Measurements from ENCODE around the gene RBM7.
A peak's percentile ranks its signal among the peaks of the same experiment; 100 is the strongest.

RBM7 gene

DNA sequence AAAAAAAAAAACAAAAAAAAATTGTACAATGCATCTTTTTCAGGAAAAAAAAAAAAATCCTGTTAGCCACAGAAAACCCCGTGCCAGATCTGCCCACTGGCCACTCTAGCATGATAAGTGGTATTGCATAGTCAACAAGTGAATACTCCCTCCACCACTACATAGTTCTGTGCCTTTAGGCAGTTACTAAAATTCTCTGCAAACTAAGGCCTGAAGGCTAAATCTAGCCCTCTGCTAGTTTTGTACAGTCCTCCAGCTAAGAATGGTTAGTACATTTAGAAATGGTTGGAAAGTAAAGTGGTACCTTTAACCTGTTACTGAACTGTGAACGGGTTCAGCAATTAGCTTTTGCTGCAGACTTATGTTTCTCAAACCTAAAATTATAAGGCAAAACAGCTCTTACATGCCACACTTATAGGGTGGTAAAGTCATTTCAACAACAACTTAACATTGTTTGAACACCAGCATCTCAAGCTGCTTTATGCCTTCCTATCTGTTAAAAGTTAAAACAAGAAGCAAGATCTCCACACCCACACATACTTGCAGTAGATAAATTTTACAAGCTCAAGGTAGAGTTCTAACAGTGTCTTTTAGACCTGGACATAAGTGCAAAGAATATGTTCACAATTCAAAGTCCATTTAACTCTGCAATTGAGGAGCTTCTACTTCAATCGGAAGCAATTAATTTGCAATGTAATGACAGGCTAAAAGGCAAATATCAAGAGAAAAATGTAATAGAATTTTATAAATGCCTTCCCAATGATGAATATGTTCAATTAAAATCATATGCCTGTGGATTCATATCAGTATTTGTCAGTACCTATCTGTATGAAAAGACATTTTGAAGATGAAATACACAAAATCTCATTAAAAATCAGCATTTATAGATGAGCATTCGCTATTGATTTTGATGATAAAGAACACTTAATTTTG is 7.5 kb upstream of the RBM7 start:
- H3K4me3 ChIP-seq: no peak overlapping the region
- no peak overlapping the region for H3K27ac ChIP-seq

DNA sequence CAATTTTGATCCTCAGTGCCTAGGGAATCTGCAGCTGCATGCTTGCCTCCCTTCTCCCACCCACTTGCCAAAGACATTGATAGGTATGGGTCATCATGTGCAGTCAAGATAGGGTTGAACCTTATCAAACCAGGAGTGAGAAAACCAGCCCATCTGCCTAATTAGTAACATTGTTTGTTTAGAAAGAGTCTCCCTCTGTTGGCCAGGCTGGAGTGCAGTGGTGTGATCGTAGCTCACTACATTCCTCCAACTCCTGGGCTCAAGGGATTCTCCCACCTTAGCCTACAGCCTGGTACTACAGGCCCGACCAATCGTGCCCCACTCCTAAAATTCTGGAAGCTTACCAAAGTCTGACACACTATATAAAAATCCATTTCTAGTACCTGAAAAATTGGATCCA is 4.7 kb upstream of the RBM7 start:
- Histone ChIP-seq H3K4me3 (no peak overlapping the region), H3K27ac (no peak overlapping the region)

DNA sequence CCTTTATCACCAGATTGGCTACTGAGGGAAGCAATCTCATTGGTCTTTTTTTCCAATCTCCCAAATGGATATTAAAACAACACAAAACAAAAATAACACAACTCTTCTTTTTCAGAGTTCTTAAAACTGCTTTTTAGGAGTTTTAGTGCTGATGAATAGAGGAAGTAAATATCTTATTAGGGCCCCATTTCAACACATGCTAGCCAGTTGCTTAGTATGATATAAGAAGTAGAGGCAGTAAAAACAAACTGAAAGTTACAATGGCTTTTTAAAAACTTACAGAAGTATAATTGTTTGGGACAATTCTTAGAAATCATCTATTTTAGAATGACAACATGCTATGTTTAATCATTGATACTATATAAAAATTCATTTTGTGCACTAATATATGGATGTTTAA is 3.5 kb upstream of the RBM7 start:
- H3K4me3 ChIP-seq: no peak overlapping the region
- H3K27ac ChIP-seq: no peak overlapping the region

DNA sequence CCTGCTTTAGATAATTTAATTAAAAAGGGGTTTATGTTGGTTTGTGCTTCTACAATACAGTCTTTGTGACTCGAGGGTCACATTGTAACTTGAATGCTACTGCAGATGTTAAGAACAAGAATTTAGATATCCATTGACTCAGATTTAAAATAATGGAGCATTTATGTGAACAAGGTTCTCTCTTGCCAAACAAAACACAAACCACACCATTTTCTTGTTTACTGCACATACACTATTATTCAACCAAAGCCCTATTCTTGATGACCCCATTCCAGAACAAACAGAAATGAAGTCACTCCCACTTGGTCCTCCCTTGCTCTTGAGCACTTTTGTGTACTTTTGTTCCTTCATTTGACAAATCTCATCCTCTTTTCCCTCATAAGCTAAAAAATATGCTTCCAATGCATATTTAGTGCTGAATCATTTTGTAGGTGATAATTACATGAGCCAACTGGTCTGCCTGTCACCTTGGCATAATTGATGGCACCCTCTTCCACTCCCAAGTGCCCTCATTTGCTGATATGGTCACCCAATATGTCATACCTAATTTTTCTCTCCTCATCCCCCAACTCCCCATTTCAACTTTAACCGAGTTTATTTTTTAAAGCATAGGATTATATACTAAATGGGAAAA is 3.0 kb upstream of the RBM7 start:
- Histone ChIP-seq H3K4me3 (no peak overlapping the region), H3K27ac (no peak overlapping the region)

DNA sequence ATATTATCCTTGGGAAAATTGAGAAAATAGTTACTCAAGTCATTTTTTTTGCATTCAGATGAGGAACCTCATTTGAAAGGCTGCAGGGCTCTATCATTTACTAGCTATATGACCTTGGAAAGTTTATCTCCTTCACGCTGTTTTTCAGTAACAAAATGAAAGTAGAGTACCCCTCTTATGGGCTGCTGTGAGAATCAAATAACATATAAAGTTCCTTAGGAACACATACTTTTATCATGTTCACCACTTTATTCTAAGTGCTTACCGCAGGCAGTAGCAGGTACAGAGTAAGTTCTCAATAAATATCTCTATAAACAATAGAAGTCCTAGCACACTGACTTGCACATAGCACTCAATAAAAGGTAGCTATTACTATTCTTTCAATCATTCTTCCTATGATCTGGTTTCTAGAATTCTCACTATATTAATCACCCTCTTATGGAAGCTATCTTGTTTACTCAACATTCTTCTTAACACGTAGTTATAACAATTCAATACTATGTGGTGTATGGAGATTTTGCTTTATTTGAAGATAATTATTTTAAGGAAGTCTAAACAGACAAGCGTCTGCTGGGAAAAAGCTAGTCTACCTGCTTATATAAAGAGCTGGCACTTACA is 2.1 kb upstream of the RBM7 start:
- peak overlapping the region in 3 of 21 experiments; percentile 26 to 99 (median 98) for H3K27ac ChIP-seq
- no peak overlapping the region for H3K4me3 ChIP-seq

DNA sequence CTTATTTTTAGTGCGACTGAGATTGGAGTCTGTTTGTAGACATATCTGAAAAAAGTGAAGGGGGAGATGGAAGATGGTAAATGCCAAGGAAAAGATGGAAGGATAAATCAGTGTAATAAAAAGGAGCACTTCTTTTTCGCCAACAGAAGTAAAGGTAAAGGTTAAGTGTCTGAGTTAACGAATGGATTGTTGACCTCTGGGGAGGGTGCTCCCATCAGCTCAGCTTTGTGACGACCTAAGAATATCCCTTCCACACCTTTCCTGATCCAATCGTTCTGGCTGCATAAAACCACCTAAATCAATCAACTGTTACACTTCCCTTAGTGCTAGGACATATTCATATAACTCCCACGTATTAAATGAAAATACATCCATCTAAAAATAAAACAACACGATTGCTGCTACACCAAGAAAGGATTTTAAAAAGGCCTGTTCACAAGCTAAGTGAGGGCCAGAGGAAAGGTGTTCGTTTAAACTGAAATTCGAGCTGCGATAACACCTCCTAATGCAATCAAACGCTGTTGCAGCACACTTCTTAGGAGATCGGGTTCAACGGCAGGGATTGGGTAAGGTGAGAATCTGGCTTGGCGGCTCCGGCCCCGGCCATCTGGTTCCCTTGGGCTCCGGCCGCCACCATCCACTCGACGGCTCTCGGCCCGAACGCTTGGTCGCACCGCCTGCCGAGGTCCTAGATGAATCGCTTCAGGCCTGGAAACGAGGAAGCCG is 813 bp upstream of the RBM7 start:
- Histone ChIP-seq H3K27ac (peak overlapping the region; percentile 92 to 99 (median 99)), H3K4me3 (peak overlapping the region; percentile 61 to 94 (median 77))

DNA sequence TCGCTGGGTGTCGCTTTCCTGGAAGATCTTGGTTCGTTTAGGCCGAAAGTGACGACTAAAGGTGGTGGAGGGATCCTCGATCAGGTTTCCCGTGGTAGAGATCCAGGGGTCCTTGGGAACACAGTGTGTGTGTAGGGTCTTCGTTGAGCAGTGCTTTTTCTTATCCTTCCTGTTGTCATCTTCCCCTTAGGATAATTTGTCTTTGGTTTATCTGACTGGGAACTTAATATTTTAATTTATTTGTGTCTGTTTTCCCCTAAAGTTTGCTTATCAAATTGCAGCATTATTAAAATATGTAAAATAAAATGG is 403 bp downstream of the RBM7 start:
- peak overlapping the region; percentile 61 to 94 (median 77) for H3K4me3 ChIP-seq
- H3K27ac ChIP-seq: peak overlapping the region; percentile 85 to 99 (median 99)

DNA sequence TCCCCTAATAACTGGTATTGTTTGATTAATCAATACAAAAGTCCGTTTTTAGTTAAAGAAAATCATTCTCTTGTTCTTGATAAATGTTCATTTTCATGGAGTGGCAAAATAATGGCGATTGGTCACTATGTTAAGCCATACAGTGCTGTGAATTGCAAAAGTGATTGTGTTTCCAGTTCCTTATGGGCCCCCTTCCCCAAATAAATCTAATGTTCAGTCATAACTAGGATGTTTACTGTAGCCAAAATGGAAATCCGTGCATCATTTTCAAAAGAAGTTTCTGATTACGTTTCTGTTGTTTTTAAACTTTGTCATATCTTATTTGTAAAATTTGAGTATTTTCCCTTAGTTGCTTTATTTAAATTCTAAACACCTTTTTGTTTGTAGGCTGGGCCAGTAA is 845 bp downstream of the RBM7 start:
- H3K27ac ChIP-seq: peak overlapping the region in 20 of 21 experiments; percentile 94 to 99 (median 99)

DNA sequence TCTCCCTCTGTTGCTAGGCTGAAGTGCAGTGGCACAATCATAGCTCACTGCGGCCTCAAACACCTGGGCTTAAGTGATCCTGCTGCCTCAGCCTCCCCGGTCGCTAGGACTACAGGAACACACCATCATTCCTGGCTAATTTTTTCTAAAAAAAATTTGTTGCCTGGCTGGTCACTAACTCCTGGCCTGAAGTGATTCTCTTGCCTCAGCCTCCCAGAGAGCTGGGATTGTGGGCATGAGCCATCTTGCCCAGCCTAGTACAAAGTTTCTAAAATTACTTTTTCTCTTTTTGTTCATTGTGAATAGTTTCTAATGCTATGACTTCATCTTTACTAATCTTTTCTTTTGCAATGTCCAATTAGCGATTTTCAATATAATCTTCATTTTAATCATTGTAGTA is 12.5 kb downstream of the RBM7 start:
- Histone ChIP-seq H3K4me3 (no peak overlapping the region), H3K27ac (no peak overlapping the region)

More for the DNA sequence above, 845 bp downstream of the RBM7 start:
- peak overlapping the region; percentile 61 to 94 (median 77) for H3K4me3 ChIP-seq

DNA sequence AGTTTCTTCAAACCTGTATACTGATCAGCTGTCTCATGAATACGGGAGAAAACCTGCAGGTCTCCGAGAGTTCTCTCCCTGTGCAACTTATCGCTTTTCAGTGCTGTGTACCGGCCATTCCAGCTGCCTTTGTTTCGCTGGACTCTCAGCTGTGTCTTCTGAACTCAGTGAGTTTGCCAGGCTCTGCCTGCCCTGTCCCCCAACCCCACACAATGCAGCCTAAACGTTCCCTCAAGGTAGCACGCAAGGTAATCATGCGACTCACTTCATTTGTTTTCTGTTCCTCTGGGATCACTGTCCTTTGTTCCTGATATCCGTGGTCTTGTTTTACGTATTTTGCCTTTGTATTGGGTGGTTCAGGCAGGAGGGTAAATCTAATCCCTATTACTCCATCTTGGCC is 13.5 kb downstream of the RBM7 start:
- no peak overlapping the region for H3K4me3 ChIP-seq

DNA sequence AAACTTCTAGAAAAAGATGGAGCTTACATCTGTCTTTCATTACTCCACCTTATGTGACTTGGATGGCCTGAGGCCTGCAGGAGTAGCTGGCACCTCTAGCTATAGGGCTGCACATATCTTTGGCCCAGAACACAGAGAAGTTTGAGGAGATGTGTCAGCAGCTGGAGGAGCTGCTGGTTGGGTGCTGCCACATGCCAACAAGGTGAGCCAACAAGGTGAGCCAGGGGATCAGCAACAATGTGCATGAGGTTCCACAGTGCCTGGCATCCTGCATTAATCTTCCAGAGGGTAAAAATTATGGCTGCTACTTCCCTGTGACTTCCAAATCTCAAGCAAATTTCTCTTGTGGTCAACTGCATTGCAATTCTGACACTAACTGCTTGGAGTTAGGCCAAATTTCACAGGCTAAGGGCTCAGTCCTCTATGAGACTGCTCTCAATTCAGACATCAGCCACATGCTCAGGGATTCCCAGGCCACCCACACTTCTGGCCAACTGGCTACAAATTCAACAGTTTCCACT is 16.0 kb downstream of the RBM7 start:
- no peak overlapping the region for H3K4me3 ChIP-seq
- no peak overlapping the region for H3K27ac ChIP-seq

More for the DNA sequence above, 13.5 kb downstream of the RBM7 start:
- H3K27ac ChIP-seq: no peak overlapping the region

DNA sequence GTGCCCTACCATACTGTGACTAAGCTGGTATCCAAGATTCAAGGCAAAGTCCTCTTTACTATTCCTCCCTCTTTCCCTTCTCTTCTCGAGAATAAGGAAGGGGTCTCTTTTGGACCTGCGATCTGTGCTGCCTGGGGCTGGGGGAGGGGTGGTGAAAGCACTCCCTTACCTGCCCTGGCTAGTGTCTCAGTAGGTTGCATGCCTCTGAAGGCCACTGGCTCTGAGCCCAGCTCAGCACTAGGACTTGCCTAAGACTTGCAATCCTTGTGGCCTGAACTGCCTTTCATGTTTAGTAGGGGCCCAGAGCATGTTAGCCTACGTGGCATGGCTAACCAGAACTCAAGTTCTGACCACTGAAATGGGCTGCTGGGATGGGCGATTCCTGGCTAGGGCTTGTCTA is 25.8 kb downstream of the RBM7 start:
- H3K4me3 ChIP-seq: no peak overlapping the region
- H3K27ac ChIP-seq: no peak overlapping the region

DNA sequence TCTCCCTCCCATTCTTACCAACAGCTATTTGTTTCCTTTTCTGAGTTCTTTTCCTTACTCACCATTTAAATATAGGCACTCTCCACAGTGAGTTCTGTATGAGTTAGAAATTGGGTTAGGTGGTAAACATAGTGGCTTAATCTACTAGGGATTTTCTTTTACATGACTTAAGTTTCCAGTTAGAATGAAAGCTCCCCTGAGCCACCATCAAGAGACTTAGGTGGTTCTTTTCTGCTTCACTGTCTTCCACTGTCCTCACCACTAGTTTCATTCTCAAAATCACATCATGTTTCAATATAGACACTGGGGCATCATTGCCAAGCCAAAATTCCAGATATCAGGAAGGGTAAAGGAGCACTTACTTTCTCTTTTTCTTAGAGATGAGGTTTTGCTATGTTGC is 29.8 kb downstream of the RBM7 start:
- H3K27ac ChIP-seq: peak overlapping the region in 1 of 21 experiments; percentile 33
- no peak overlapping the region for H3K4me3 ChIP-seq

DNA sequence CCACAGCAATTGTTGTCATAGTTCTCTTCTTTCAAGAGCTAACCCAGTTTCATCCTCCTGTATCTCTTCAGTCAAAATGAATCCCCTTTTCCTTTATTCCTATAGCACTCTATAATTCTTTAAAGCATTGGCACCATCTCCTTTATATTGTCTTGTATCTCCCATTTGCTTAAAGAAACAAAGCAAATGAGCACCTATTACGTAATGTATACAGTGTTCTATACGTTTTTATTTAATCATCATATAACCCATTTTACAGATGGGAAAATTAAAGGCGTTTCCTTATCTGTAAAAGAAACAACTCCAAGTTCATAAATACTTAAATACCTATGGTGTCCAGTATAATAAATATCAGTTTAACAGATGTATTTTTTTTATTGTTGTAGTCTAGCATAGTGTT is 32.4 kb downstream of the RBM7 start:
- H3K27ac ChIP-seq: no peak overlapping the region
- no peak overlapping the region for H3K4me3 ChIP-seq

DNA sequence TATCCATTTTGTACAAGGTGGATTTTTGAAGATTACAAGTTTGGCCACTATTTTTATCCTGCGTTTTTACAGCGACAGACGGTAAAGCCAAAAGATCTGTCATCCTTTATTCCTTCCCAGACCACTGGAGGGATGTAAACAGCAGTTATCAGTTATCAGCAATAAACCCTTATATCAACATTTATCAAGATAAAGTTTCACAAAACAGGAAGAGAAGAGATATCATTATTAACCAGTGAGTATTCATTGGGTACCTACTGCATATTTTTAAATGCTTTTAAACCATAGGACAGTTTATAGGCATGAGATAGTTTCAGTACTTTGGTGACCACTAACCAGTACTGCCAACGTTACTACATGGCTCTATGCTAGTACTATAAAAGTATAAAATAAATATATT is 32.9 kb downstream of the RBM7 start:
- no peak overlapping the region for H3K4me3 ChIP-seq

DNA sequence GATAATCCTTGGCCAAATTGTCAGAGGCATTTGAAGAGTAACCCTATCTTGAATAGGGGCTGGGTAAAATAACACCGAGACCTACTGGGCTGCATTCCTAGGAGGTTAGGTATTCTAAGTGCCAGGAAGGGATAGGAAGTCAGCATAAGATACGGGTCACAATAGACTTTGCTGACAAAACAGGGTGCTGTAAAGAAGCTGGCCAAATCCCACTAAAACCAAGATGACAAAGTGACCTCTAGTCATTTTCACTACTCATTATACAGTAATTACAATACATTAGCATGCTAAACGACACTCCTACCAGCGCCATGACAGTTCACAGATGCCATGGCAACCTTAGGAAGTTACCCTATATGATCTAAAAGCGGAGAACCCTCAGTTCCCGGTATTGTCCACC is 37.8 kb downstream of the RBM7 start:
- peak overlapping the region in 8 of 21 experiments; percentile 50 to 92 (median 80) for H3K27ac ChIP-seq
- no peak overlapping the region for H3K4me3 ChIP-seq

More for the DNA sequence above, 32.9 kb downstream of the RBM7 start:
- no peak overlapping the region for H3K27ac ChIP-seq

DNA sequence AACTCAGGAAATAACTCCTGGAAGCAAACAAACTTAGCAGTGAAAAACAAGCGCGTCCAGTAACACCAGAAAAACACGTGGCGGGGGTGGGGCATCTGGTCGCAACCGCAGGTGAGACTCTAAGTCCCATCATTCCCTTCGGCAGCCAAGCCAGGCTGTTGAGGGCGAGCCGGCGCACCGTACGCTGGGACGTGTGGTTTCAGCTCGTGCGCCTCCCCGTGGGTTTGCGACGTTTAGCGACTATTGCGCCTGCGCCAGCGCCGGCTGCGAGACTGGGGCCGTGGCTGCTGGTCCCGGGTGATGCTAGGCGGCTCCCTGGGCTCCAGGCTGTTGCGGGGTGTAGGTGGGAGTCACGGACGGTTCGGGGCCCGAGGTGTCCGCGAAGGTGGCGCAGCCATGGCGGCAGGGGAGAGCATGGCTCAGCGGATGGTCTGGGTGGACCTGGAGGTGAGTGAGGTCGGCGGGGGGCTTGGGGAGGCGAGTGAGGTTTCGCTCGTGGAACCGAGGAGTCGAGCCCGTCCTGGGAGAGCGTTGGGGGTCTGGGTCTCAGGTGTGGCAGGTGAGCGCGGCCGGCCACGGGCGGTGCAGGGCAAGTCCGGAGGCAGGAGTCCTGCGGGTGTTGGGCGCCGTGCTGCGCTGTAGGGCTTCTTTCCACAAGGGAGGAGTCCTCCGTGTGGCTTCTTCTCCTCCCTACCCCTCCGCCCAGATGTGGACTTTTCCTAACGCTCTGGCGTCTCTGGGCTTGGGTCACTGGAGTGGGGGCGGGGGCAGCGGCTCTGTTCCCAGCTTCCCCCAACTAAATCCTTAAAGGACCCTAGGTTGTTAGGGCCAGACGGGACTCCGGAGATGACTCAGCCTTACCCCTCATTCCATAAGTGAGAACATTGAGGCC is 39.0 kb downstream of the RBM7 start, which contains the start of gene REXO2:
TSS of gene REXO2 (plus strand) at position 239 of the 892 bp plus-strand sequence. CDS start at position 301, 62 bp downstream.
- H3K4me3 ChIP-seq: peak within 1 kb of the TSS; percentile 76 to 98 (median 93)
- H3K27ac ChIP-seq: peak within 1 kb of the TSS; percentile 41 to 93 (median 88)

DNA sequence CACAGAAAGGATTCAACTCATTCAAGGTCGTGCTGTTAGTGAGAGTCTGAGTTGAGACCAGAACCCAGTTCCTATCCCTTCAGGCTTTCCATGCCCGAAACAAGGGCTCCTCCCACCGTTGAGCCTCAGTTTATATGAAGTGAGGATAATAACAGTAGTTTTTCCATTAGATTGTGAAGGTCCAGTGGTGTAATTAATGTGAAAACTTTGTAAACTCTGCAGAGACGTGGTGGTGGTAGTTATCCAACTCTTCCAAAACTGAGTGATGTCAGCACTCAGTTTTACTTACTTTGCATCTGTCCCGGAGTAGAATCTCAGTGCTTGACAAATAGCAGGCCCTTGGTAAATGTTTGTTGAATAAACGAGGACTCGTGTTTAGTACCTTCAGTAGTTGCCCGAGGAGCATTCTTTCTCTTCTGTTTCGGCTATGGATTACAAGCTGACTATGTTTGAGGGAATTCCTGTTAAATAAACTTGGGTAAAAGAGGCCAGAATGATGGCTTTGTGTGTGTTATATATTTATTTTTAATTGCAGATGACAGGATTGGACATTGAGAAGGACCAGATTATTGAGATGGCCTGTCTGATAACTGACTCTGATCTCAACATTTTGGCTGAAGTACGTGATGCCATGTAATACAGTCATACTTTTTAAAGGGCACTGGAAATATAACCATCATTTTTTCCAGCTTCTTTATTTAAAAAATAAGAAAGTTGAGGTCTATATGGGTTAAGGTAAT is 39.8 kb downstream of the RBM7 start:
- Histone ChIP-seq H3K27ac (peak overlapping the region in 19 of 21 experiments; percentile 41 to 93 (median 89)), H3K4me3 (peak overlapping the region; percentile 76 to 98 (median 93))

Data from skin epidermis (tissue), 12 donors.